Globus pallidus (tissue), 1 donor: Measurements from ENCODE around the gene LAMB4.

ENCODE experiments used
- DNase-seq: peaks from one replicate; pipeline ENCODE4 v3.0.0-alpha.2; 2015; ENCODE audit warnings: low spot score

Gene LAMB4

DNA sequence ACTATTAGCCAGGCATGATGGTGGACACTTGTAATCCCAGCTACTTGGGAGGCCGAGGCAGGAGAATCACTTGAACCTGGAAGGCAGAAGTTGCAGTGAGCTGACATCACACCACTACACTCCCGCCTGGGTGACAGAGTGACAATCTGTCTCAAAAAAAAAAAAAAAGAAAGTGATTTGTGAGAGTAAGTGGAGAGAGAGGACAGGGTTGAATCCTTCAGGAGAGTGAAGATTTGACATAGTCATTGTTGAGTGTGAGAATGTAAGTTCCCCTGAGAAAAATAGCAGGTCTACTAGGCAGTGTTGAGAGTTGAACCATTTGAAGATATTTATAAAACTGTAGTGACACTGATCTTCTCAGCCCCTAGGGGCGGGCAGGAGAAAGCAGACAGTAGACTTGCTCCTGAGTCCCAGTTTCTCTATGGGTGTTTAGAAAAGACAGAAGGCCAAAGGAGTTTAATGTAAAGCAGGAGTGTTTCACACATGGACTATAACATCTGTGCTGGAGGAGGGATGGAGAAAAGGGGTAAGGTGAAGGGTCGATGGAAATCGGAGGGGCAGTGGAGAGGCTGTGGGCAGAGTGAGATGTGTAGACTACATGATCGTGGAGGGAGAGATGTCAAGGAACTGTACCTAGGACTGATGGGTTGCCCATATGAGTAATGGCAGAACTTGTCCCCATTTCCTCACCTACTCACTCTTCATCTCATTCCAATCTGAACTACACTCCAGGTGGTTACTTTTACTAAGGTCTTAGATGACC, 13.7 kb upstream of the LAMB4 start:
- no peak for DNase-seq

DNA sequence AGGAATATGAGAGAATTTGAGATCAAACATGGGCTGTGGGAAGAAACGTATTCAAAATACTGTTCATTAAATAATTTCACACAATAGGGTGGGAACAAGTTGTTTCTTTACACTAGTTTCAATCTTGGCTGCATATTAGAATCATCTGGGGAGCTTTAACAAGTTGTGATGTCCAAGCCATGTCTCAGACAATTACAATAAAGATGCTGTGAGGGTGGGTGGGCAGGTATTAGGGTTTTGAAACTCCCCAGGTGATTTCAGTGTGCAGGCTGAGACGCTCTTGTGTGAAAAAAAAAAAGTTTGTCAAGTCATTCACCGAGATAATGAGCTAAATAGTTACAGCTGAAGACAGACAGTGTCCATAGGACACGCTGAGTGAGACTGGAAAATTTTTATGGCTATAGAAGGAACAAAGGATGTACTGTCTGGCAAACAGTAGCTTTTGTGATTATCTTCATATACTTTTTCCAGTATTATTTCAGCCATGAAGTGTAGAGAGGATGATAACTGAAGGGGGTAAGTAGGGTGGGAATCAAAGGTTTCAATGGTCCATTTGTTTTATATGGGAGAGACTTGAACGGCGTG, 12.6 kb upstream of the LAMB4 start:
- no peak for DNase-seq

DNA sequence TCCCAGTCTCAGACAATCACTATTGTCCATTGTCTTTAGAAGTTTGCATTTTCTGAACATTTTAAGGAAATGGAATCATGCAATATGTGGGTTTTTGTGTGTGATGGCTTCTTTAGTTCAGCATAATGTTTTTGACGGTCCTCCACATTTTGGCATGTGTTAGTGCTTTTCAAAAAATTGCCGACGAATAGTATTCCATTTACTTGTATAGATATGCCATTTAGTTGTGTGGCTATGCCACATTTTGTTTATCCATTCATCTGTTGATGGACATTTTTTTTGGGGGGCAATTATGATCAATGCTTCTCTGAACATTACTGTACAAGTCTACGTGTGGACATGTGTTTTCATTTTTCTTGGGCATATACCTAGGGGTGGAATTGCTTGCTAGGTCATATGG, 12.0 kb upstream of the LAMB4 start:
- no peak for DNase-seq

- no peak for DNase-seq
These were observed 10.5 kb upstream of the LAMB4 start for GRCh38 chr7:108140671-108141070.

DNA sequence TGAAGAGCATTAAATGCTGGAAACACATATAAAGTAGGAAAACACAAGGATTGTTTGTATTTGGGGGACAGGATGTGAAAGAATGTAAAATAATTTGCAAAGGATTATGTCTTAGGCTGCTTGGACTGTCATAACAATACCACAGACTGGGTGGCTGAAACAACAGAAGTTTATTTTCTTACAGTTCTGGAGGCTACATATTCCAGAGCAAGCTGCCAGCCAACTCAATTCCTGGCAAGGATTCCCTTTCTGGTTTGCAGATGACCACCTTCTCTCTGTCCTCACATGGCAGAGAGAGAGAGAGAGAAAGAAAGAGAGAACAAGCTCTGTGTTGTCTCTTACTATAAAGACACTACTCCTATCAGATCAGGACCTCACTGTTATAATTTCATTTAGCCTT, 8.8 kb upstream of the LAMB4 start:
- no peak for DNase-seq

DNA sequence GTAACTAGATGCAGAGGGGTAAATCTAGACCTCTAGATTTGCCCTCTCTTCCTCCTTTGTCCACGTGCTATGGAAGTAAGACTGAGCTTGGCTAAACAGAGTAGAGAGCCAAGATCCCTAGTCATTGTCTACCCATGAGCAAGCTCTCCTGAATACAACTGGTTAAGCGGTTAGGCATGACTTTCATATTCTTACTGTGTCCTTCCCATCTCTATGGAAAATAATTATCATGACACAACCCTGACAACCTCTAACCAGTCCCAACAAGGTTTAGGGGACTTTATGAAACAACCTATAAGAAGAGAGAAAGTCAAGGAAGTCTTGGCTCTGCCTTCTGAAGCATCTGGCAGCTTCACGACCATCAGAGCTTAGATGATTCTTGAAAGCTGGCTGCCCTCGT, 7.8 kb upstream of the LAMB4 start:
- no peak for DNase-seq

DNA sequence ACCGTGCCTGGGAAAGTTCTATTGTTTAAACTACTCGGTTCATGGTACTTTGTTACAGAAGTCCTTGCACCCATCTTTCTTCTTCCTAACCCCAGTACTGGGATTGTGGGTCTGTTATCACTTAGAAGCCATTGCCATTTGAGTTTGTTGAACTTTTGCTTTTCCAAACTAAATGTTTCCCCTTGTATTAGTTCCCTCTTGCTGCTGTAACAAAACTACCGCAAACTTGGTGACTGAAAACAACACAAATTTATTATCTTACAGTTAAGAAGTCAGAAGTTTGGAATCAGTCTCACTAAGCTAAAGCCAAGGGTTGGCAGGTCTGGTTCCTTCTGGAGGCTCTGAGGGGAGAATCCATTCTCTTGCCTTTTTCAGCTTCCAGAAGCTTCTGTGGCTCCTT, 6.9 kb upstream of the LAMB4 start:
- DNase-seq = no peak

GRCh38 chr7:108136191-108136688, 6.1 kb upstream of the LAMB4 start:
- no peak for DNase-seq

DNA sequence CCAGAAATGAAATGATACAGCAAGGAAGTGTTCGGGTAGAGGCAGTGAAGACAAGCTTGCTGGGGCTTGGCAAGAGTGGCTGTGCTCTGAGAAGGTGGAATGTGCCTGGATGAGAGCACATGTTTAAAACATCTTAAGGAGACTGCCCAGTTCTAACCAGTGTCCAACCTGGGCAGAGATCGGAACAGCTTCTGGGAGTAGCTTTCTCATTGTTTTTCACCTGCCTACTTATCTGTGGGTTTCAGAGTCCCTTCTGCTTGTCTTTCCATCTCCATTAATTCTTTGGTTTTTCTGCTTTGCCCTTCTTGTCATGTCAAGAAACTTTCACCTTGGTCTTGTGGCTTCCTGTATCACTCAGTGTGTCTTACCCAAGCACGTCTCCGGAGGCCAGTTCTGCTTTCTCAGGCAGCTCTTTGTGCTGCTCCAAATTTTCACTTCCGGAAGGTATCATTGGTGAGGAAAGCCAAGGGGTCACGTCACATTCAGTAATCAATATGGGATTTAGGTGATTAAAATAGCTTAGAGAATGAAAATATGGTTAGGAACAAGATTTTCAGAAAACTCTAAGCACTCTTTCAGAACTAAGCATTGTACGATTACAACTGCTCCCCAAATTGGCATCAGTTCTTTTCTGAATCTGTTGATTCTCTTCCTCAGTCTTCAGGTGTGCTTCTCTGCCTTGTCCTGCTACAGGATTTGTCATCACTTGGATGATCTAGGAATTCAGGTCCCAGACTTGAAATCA, 5.5 kb upstream of the LAMB4 start:
- DNase-seq = no peak

DNA sequence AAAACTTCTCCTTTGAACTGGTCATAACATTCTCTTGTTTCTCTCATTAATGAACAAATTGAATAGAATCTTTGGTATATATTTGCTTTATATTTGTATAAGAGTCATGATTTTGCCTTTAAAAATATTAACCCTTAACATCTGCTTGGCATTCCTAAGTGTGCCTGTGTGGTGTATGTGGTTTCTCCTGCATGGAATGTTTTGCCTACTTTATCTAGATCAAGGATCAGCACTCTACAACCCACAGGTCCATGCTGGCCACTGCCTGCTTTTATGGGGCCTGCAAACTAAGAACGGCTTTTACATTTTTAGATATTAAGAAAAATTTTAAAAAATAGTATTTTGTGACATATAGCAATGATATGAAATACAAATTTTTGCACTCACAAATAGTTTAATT, 4.3 kb upstream of the LAMB4 start:
- DNase-seq = no peak

GRCh38 chr7:108132551-108133265, 2.5 kb upstream of the LAMB4 start:
- no peak for DNase-seq

DNA sequence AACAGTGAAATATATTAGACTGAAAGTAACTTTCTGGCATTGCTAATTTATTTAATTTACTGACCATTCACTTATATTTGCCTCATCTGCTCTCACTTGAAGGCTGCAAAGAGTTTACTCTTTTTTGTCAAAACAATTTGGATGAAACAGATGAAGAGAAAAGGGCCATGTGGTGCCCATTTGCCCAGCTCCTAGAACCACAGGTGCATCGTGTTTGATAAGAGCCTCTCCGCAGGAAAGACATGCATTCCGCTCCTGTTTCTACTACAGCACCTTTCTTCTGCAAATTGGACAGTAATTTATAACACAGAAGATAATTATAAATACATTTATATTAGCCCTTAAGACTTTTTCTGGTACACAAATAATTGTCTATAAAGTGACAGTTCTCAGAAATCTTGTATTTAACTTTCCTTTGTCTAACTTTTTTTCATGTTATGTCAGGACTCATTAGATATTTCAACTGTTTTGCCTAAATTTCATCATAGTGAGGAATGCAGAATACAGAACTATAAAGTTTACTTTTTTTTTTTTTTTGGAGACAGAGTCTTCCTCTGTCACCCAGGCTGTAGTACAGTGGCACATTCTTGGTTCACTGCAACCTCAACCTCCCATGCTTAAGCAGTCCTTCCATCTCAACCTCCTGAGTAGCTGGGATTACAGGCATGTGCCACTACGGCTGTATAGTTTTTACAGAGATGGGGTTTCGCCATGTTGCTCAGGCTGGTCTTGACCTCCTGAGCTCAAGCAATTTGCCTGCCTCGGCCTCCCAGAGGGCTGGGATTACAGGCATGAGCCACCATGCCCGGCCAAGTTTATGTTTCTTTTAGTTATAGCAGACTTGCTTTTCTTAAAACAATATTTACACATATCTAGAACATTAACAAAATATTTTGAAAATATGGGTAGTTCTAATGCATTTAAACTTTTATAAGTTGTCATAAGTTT, 869 bp downstream of the LAMB4 start:
- DNase-seq = no peak

GRCh38 chr7:108128514-108128913, 1.6 kb downstream of the LAMB4 start:
- DNase-seq = no peak

- no peak for DNase-seq
These were observed 2.7 kb downstream of the LAMB4 start for GRCh38 chr7:108127461-108127860.

DNA sequence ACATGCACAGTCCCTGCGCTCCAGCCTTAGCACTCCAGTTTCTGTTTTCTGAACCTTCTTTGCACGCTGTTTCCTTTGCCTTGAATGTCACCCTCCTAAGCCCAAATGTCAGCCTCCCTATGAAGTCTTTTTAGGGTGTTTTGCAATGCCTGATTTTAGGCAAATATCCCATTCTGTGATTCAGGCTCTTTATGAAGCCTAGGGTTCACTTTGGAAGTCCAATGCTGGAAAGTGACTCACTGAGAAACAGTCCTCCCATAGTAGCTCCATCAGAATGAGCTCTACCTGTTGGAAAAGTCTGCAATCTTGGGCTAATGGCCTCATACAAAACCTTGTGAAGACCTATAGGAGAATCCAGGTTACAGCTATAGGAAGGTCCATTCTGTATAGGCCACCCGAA, 5.3 kb downstream of the LAMB4 start:
- no peak for DNase-seq

DNA sequence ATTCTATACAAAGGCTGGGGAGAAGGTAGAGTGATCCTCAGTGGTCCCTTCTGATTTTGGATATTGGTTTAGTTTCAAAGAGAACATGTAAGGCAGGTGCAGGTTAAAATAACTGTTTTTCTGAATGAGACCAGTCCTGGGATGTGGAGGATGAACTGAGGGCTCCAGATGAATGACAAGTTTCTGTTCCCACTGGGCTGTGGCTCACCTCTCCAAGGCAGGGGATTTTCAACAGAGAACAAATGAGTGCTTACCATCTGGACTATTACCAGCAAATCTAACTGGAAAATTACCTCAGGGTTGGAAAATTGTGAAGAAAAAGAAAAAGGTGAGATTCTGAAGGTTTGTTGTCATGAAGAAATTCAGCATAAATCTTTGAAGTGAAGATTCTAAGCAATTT, 8.0 kb downstream of the LAMB4 start:
- DNase-seq = no peak

DNA sequence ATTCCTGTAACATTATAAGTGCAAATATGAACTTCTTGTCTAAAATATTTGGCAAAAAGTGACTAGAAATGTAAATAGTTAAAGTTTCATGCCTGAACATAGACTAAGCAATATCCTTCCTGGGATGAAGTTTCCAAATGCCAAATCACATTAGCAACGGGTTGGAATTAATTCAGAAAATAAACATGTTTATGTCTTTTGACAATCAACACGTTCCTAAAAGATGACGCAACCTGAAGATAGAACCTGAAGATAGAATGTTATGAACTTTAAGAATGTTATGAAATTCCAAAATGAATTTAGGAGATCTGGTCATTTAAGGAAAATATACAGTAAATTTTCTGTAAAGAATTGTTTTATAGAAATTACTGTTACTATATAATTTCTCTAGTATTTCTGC, 9.2 kb downstream of the LAMB4 start:
- DNase-seq = no peak

DNA sequence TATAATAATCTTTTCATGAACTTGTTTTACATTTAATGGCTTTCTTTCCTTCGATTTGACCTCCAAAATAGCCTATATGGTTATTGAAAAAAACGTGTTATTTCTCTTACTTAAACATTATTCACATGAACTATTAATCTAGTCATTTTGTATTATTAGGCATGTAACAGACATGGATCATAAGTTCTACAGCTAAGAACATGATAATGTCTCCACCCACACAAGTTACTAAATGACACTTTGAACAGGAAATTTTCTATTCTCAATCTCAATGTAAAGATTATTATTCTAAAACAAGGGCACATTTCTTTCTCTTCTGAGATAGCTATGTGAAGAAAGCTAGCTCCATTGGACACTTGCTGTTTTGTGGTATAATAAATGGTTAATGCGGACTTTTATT, 10.0 kb downstream of the LAMB4 start:
- no peak for DNase-seq

GRCh38 chr7:108118959-108119358, 11.2 kb downstream of the LAMB4 start:
- DNase-seq = no peak

GRCh38 chr7:108114117-108114841, 15.9 kb downstream of the LAMB4 start:
- no peak for DNase-seq

DNA sequence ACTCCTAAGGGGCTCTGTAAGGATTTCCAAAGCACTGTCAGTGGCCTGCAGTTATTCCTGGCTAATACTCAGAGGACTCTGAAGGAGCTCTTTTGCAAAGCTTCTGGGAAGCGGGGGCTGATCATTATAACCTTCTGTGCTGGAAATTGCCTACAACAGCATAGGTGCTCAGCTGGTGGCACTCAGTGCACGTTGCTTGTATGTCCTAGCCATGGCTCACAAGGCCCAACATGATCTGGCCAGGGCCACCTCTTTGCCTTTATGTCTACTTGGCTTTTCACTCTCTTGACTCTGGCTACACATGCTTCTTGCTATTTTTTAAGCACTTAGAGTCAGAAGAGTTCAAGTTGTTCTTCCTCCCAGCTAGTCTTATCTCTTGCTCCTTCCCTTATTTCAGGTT, 17.5 kb downstream of the LAMB4 start:
- no peak for DNase-seq
